HepG2 (cell line): ENCODE results near the gene CMIP. TPM values are rescaled to one million over a fixed set of nuclear protein-coding genes. Genes with fewer than 3 reads are reported as not detected.
A peak's percentile ranks its signal among the peaks of the same experiment; 100 is the strongest.

Experiments
- ATAC-seq: fragments of 200-7000 bp; cut with Tn5 transposase; 3 replicates; pipeline ENCODE4 v1.9.1; 2020; ENCODE audit warnings: mild to moderate bottlenecking, moderate library complexity
- BruUV-seq: library from RNA; stranded (reverse); fragments of 400-500 nt; replicated peaks from 2 replicates; lab custom pipeline; 2021; lab: Mats Ljungman, UMichigan
- CTCF ChIA-PET: fragments of 300-600 bp; formaldehyde crosslinking; extraction: SDS; loops from one replicate; lab custom pipeline; 2021; ENCODE audit warnings: low total read pairs, inconsistent platforms, low intra/inter-chr PET ratio; lab: Yijun Ruan, JAX
- POLR2A ChIA-PET: fragments of 350-600 bp; sonication (Branson Sonifier 250); formaldehyde crosslinking; loops from one replicate; lab custom pipeline; 2020; ENCODE audit warnings: antibody characterized with exemption, inconsistent platforms; lab: Yijun Ruan, JAX
- DNase-seq: peaks from one replicate; pipeline ENCODE4 v3.0.0-alpha.2; 2015; ENCODE audit warnings: low spot score
- FAIRE-seq: peaks from 3 replicates; lab custom pipeline; 2011; peaks lifted over from hg19 to GRCh38; lab: Jason Lieb, UNC
- H2AFZ ChIP-seq: one replicate; pipeline ENCODE4 v1.6.1; 2011; ENCODE audit warnings: low read length, inconsistent platforms
- H3K27ac ChIP-seq: fragments of 300-600 bp; 3 replicates; pipeline ENCODE4 v1.8.0; 2011; ENCODE audit warnings: mixed run types, mild to moderate bottlenecking, mixed read lengths, low read length, inconsistent platforms; ENCODE audit not compliant: insufficient read depth; ENCODE audit errors: extremely low read length
- H3K27me3 ChIP-seq, 2 experiments: fragments of 200-600 bp in 1 of 2; 2 replicates in 1 of 2; 3 replicates in 1 of 2; pipeline versions ENCODE4 v1.6.0 to v1.8.0; 2011; ENCODE audit warnings: low read length in 2 of 2, mild to moderate bottlenecking in 2 of 2, moderate library complexity in 2 of 2, inconsistent platforms in 1 of 2; ENCODE audit not compliant: insufficient read depth in 2 of 2, control insufficient read depth in 1 of 2
- H3K36me3 ChIP-seq, 2 experiments: fragments of 200-600 bp in 1 of 2; replicated peaks in 1 of 2; 2 replicates in 1 of 2; 3 replicates in 1 of 2; pipeline versions ENCODE4 v1.5.1 to v1.8.0; 2011; ENCODE audit warnings: low read length in 2 of 2, inconsistent platforms in 1 of 2; ENCODE audit not compliant: insufficient read depth in 2 of 2, control insufficient read depth in 1 of 2
- H3K4me1 ChIP-seq: 2 replicates; pipeline ENCODE4 v1.5.1; 2012; ENCODE audit warnings: low read length, inconsistent platforms; ENCODE audit not compliant: insufficient read depth
- H3K4me2 ChIP-seq: 2 replicates; pipeline ENCODE4 v1.6.0; 2011; ENCODE audit warnings: low read depth, low read length, inconsistent platforms
- H3K4me3 ChIP-seq, 3 experiments: fragments of 200-600 bp in 1 of 3; sonication (generic), shearing (Covaris generic) in 1 of 3; replicated peaks in 1 of 3; 2 replicates each; pipeline ENCODE4 v1.5.1; 2011 to 2016; ENCODE audit warnings: low read length in 3 of 3, inconsistent platforms in 2 of 3, low read depth in 2 of 3, mild to moderate bottlenecking in 2 of 3, control low read depth in 1 of 3, mixed read lengths in 1 of 3; ENCODE audit not compliant: insufficient read depth in 1 of 3
- H3K79me2 ChIP-seq: one replicate; pipeline ENCODE4 v1.6.1; 2011; ENCODE audit warnings: low read length, inconsistent platforms; ENCODE audit not compliant: insufficient read depth
- H3K9ac ChIP-seq: 2 replicates; pipeline ENCODE4 v1.6.0; 2011; ENCODE audit warnings: mild to moderate bottlenecking, low read depth, low read length, inconsistent platforms; ENCODE audit not compliant: insufficient read depth
- H3K9me3 ChIP-seq: 2 replicates; pipeline ENCODE4 v1.5.1; 2012; ENCODE audit warnings: mild to moderate bottlenecking, low read length
- H4K20me1 ChIP-seq: 2 replicates; pipeline ENCODE4 v1.6.0; 2011; ENCODE audit warnings: inconsistent platforms, mild to moderate bottlenecking, low read length, moderate library complexity; ENCODE audit not compliant: insufficient read depth
- ARID5B ChIP-seq: IDR thresholded peaks from 2 replicates; pipeline ENCODE4 v1.4.0; 2020; ENCODE audit warnings: mild to moderate bottlenecking, missing genetic modification reagents
- DRAP1 ChIP-seq: IDR thresholded peaks from 2 replicates; pipeline ENCODE4 v1.6.1; 2016; ENCODE audit warnings: missing genetic modification reagents, missing compliant biosample characterization
- ZMYM4 ChIP-seq: sonication (generic); formaldehyde crosslinking; IDR thresholded peaks from 2 replicates; pipeline ENCODE4 v1.8.1; 2023; ENCODE audit warnings: mild to moderate bottlenecking, missing genetic modification reagents
- WGBS: methylation state at CpG from one replicate; pipeline ENCODE4 v1.1.6; 2017; ENCODE audit warnings: low lambda C conversion rate; 5-methylcytosine and 5-hydroxymethylcytosine counted together
- in situ Hi-C: cut with HindIII; loops from 2 replicates; pipeline ENCODE4 v1.10.0; 2017; ENCODE audit warnings: low pct_unique_long_range_greater_than_20kb; ENCODE audit not compliant: extremely low pct_ligation_motif_present
- intact Hi-C: fragments of 100-400 bp; cut with micrococcal nuclease; formaldehyde crosslinking; loops from one replicate; pipeline ENCODE4 v1.10.0; 2022; ENCODE audit not compliant: unreplicated experiment
- polyA plus RNA-seq, 8 experiments: library from polyadenylated mRNA; depleted of rRNA in 3 of 8; stranded (reverse) in 7 of 8; unstranded in 1 of 8; fragments of >200 nt; fragmentation: Illumina TruSeq in 4 of 8; extraction: Trizol in 4 of 8; gene quantifications; 2 replicates each; pipeline versions ENCODE4 v1.2.1 to v1.2.3, GENCODE V29; 2011 to 2016; ENCODE audit warnings: low read depth in 4 of 8, missing spikeins in 1 of 8, mixed read lengths in 1 of 8; ENCODE audit not compliant: insufficient read depth in 1 of 8
- total RNA-seq, 5 experiments: library from RNA; depleted of rRNA; stranded (reverse); fragments of >200 nt; fragmentation: Illumina TruSeq; extraction: Trizol; gene quantifications; 2 replicates each; pipeline ENCODE4 v1.2.3, GENCODE V29; 2016; ENCODE audit warnings: low read depth in 1 of 5
- TF ChIP-seq, protein P1 (sequence below): sonication (generic); formaldehyde crosslinking; IDR thresholded peaks from 2 replicates; pipeline ENCODE4 v1.5.1; 2020; ENCODE audit warnings: mild to moderate bottlenecking, missing genetic modification reagents, moderate library complexity

CMIP gene
- total and polyA plus RNA-seq, 2 of the 13 experiments (the other 11 are each of a cell fraction or from before 2014, with no cell fraction given): 10.9 to 18.1 TPM

DNA sequence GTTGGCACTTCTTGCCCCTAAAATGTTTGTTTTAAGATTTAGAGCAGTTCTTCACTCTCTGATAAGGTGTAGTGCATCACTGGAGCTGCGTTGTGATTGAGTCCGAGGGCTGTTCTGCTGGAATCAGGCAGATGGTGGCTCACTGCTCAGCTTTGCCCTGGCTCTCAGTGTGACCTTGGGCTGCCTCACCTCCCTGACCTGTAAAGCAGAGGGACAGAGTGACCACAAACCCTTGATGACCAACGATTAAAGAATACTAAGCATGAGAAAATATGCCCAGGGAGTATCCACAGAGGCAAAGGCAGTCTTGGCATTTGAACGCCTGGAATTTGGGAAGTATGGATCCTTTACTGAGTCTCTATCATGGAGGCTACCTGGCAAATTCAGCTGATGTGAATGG is 18.1 kb downstream of the CMIP start (continued):
- peak; percentile 25; the same call in 1 of the 2 replicates for TF ChIP-seq ARID5B (CRISPR knock-in tag)

- Histone ChIP-seq H3K4me1 (peaks cover 100% of the 10 kb centered on the region), H3K4me2 (no peak overlapping the region), H3K79me2 (peaks cover 100% of the 10 kb centered on the region), H3K36me3 (peaks cover 14 to 56% of the 10 kb centered on the region in 2 experiments), H3K9ac (no peak overlapping the region), H3K9me3 (no peaks in the 10 kb centered on the region), H2AFZ (no peak overlapping the region), H3K4me3 (no peak overlapping the region), H3K27ac (no peak overlapping the region), H3K27me3 (no peaks in the 10 kb centered on the region), H4K20me1 (peaks cover 99% of the 10 kb centered on the region)
- no TSS peak for BruUV-seq
- in situ Hi-C loops: no loop called here
- no peak for ATAC-seq
- CTCF ChIA-PET: interaction anchor here (0.6 kb wide), 1 partner anchor 18 kb away, joined by 3 read pairs; no protein-coding TSS in a partner anchor
- POLR2A ChIA-PET: interaction anchor here (1.0 to 4.0 kb wide), 3 partner anchors 11 to 86 kb away, joined by 3 to 15 read pairs (median 6); no protein-coding TSS in a partner anchor
- WGBS: 94% methylated on average over 16 of the region's 16 CpGs
- DNase-seq: no peak
- FAIRE-seq: no peak
- intact Hi-C loops: no loop called here
- TF ChIP-seq ZMYM4 (CRISPR knock-in tag) (no peak), DRAP1 (CRISPR knock-in tag) (no peak)
- TF ChIP-seq, protein P1, sequence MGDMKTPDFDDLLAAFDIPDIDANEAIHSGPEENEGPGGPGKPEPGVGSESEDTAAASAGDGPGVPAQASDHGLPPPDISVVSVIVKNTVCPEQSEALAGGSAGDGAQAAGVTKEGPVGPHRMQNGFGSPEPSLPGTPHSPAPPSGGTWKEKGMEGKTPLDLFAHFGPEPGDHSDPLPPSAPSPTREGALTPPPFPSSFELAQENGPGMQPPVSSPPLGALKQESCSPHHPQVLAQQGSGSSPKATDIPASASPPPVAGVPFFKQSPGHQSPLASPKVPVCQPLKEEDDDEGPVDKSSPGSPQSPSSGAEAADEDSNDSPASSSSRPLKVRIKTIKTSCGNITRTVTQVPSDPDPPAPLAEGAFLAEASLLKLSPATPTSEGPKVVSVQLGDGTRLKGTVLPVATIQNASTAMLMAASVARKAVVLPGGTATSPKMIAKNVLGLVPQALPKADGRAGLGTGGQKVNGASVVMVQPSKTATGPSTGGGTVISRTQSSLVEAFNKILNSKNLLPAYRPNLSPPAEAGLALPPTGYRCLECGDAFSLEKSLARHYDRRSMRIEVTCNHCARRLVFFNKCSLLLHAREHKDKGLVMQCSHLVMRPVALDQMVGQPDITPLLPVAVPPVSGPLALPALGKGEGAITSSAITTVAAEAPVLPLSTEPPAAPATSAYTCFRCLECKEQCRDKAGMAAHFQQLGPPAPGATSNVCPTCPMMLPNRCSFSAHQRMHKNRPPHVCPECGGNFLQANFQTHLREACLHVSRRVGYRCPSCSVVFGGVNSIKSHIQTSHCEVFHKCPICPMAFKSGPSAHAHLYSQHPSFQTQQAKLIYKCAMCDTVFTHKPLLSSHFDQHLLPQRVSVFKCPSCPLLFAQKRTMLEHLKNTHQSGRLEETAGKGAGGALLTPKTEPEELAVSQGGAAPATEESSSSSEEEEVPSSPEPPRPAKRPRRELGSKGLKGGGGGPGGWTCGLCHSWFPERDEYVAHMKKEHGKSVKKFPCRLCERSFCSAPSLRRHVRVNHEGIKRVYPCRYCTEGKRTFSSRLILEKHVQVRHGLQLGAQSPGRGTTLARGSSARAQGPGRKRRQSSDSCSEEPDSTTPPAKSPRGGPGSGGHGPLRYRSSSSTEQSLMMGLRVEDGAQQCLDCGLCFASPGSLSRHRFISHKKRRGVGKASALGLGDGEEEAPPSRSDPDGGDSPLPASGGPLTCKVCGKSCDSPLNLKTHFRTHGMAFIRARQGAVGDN (CRISPR knock-in tag): peak; percentile 23; the same call in 1 of the 2 replicates
Measured at GRCh38 chr16:81463296-81463890, 18.8 kb downstream of the CMIP start.
